Esophagus muscularis mucosa (tissue), 3 donors: ENCODE results near the gene SETX.

Experiments
- CTCF ChIP-seq, 3 experiments: fragments of 200-600 bp in 2 of 3; fragments of 450-650 bp in 1 of 3; sonication (generic) in 2 of 3; IDR thresholded peaks; one replicate each; pipeline ENCODE4 v1.5.1; 2017 to 2019; ENCODE audit warnings: antibody characterized with exemption in 3 of 3, mild to moderate bottlenecking in 2 of 3, moderate library complexity in 1 of 3
- POLR2A ChIP-seq: fragments of 450-650 bp; IDR thresholded peaks from one replicate; pipeline ENCODE4 v1.6.1; 2017; ENCODE audit warnings: antibody characterized with exemption, moderate library complexity, mild to moderate bottlenecking, low read depth
- POLR2AphosphoS5 ChIP-seq, 2 donors: sonication (generic); formaldehyde crosslinking; IDR thresholded peaks; one replicate each; pipeline ENCODE4 v1.6.1; 2017; ENCODE audit warnings: antibody characterized with exemption in 2 of 2

DNA sequence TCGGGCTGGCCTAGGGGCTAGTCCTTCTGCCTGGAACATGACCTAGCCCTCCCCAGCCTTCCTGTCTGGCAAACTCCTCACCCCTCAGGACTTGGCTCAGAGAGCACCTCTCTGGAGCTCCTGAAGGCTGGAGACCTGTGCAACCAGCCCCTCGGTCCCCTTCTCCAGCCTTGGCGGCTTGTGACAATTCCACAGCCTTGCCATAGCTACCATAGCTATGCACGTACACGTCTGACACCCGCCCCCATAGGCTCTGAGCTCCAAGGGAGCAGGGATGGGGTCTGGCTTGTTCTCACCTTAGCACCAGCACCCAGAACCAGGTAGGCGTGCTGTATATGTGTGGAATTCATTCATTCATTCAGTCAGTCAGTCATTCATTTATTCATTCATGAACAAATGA is 143.2 kb downstream of the SETX start:
- no peak for TF ChIP-seq CTCF (IDR thresholded peaks at IDR 0.05)
- no peak for TF ChIP-seq POLR2A
- no peak for TF ChIP-seq POLR2AphosphoS5 (IDR thresholded peaks at IDR 0.05)
